Activated T-helper 1 cell treated with anti-CD3 and anti-CD28 coated beads, Interleukin-2, amount 50 U/mL, for 16 hours (primary cell): ENCODE measurements around the gene SH3BGRL3.
"Not testable (repeated sequence)": the region's sequence is repeated elsewhere in the genome, so short reads cannot be mapped to it uniquely, and the experiment has no call there.

Experiments used
- DNase-seq, 2 donors: peaks; one replicate each; pipeline ENCODE4 v3.0.0-alpha.2; 2020; ENCODE audit warnings: low read depth in 1 of 2, low spot score in 1 of 2

Gene SH3BGRL3

DNA sequence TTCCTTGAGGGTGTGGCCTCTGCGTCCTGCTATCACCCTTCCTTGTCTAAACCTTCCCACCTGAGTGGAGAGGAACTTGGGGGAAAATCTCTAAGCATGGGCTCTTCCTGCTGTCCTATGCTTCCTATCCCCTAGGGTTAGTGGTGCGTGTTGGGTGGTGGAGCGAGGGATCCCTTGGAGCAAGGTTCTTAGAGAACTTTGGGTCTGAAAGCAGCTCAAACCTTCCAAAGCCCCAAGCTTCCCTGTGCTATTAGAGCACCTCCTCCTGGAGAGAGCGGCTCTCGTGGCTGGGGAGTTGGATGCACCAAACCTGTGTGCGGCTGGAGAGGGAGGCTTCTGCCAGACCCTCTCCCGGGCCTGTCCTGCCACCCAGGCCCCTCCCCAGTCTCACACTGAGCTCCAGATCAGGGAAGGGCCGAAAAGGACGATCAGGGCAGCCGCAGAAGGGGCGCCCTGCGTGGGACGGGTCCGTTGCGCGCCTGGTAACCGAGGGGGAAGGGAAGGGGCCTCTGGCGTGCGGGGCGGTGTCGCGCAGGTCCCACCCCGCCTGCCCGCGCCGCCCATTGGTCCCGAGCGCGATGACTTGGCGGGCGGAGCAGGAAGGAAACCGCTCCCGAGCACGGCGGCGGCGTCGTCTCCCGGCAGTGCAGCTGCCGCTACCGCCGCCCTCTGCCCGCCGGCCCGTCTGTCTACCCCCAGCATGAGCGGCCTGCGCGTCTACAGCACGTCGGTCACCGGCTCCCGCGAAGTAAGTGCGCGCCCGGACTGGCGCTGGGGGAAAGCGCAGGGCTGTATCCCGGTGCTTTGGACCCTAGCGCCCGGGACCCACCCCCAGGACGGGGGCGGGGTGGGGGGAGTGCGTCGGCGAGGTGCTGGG lies at the start of gene SH3BGRL3:
Gene SH3BGRL3 (plus strand): TSS at position 631 of the 877 bp plus-strand sequence. CDS start 70 bp downstream, at position 701.
- DNase-seq, result peak; percentile 69 to 78

DNA sequence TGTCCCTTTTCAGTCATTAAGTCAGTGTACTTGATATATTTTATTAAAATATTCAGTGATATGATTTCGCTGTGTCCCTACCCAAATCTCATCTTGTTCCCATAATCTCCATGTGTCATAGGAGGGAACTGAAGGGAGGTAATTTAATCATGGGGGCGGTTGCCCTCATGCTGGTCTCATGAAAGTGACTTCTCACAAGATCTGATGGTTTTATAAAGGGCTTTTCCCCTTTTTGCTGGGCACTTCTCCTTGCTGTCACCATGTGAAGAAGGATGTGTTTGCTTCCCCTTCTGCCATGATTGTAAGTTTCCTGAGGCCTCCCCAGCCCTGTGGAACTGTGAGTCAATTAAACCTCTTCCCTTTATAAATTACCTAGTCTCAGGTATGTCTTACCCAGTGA lies 49.2 kb upstream of the SH3BGRL3 start:
- not testable (repeated sequence) for DNase-seq

DNA sequence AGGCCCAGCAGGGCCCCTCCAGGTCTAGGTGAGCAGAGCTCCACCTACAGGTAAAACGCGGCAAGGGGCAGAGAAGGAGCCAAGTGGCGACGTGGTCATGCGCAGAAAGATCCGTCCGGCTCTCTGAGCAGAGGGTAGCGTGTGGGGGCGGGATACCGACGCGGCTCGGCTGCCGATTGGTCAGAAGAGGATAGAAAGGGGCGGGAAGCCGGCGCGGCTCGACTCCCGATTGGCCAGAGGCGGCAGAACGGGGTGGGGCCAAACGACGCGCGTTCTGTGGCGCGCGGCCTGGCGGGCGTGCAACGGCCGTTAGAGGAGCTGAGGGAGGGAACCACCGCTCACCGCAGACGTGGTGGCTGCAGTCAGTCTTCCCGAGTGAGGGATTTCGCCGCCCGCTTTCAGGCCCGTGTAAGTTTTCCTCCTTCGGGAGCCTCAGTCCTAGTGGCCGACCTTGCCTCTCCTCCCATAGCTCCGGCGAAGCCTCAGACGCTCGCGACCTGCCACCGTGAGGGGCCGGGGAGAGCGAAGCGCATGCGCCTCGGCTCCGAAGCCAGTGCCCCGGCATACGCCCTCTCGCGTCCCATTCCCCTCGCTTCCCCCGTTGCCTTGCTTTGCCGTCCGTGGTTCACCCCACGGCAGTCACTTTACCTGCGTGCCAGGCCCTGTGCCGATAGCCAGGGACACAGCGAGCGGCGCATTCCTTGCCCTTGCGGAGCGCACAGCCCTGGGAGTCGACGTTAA lies 45.8 kb upstream of the SH3BGRL3 start, which contains the start of gene CEP85:
Gene CEP85 (plus strand): TSS at position 298 of the 741 bp plus-strand sequence. CDS start 5,584 bp downstream, outside the sequence.
- peak; percentile 97 to 98 for DNase-seq

DNA sequence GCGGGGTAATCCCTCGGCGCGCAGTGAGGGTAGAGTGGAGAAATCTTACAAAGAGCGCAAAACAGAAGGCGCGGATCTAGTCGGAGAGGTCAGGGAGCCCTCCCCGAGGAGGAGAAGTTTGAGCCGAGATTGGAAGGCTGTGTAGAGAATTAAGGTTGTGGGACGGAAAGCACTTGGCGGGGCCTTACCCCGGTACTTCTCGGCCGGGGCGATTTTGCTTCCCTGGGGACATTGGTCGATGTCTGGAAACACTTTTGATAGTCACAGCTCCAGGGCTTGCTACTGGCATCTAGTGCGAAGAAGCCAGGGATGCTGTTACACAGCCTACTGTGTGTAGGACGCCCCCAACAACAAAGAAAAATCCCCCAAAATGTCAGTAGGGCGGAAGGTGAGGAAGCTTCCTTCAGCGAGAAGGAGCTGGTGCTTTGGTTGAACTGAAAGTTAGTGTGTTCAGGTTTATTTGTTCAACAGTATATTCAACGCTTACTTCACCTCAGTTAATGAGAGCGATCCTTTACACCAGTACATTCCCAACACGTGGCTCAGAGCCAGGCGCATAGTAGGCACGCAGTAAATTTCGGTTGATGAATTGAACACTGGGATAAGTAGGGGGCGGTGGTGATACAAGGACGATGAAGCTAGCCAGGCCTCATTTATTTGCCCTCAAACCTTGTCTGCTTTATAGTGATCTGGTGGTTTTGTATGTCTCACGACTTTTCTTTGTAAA lies 45.1 kb upstream of the SH3BGRL3 start:
- DNase-seq, result no peak

DNA sequence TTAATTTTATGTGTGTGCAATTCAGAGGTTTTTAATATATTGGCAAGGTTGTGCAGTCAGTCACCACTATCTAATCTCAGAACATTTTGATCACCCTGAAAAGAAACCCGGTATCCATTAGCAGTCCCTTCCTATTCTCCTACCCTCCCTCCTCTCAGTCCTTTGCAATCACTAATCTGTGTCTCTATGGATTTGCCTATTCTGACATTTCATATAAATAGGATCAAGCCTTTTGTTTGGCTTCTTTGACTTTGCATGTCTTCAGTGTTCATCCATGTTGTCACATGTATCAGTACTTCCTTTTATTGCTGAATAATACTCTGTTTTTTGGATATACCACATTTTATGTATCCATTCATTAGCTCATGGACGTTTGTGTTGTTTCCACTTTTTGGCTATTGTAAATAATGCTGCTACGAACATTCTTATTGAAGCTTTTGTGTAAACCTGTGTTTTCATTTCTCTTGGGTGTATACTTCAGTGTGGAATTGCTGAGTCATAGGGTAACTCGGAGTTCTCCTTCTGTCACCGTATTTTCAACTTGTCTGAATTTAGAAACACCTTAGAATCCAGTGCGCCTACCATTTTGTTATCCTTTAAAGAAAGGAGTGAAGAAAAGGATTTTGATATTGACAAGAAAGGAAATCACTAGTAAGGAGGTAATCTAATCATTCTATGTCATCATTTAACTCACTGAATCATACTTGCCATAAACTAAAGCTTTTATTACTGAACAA lies 42.5 kb upstream of the SH3BGRL3 start:
- DNase-seq, result no peak

DNA sequence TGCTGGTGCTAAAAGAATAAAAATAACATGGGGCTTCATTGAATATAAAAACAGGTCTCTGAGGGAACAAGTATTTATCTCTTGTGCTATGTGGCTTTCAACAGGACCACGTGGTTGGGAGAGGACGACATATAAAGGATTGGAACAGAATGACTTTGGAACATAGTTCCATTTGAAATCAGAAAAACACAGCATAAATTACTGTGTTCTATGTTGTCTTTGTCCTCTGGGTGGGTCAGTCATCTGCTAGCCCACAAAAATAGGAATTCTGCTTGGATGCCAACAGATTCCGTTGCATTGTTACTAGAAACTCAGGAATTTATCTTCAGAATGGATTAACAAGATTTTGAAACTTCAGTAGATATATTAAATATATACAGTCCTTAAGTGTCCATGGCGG lies 40.0 kb upstream of the SH3BGRL3 start:
- no peak for DNase-seq

DNA sequence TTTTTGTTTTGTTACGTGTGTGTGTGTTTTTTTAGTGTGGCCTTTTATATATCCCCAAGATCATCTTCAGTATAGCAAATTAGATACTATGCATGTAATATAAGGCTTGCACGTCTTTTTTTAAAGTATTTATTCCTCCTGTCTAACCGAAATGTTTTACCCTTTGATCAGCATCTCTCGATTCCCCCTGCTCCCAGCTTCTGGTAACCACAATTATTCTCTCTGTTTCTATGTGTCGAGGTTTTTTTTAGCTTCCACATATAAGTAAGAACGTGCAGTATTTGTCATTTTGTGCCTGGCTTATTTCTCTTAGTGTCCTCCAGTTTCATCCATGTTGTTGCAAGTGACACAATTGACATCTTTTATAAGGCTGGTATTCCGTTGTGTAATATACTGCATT lies 27.2 kb upstream of the SH3BGRL3 start:
- DNase-seq, result no peak

DNA sequence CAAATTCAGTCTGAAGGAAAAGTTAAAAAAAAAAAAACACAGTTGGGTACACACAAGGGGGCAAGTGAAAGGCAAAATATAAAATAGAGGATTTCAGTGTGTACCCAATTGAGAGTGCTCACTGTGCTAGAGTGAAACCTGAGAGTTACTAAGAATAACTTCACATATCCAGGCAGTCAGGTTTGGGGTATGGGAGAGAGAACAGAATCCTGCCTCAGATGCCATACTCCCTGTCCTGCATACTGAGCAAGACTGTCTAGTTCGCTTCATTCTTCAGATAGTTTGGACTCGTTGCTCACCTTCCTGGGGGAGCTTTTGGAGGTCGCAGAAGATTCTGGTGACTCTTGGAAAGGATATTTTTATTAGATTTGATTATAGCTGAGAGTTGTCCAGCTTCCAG lies 25.5 kb upstream of the SH3BGRL3 start:
- DNase-seq, result no peak

DNA sequence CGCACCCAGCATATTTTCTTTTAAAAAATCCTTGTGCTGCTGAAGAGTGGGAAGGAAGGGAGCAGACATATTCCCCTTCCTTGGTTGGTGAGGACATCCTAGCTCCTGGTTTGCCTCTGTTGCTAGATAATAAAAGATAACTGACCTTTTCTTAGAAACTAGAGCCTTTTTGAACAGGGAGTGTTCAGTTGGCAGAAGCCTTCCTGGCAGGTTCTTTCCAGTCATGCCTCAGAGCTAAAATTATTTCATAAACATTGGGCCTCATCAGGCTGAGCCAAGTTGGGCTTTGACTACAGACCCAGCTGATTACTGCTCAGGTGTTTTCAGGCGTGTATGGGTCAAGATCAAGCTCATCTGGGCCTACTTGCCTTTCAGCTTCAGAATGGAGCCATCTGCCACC lies 22.7 kb upstream of the SH3BGRL3 start:
- no peak for DNase-seq

DNA sequence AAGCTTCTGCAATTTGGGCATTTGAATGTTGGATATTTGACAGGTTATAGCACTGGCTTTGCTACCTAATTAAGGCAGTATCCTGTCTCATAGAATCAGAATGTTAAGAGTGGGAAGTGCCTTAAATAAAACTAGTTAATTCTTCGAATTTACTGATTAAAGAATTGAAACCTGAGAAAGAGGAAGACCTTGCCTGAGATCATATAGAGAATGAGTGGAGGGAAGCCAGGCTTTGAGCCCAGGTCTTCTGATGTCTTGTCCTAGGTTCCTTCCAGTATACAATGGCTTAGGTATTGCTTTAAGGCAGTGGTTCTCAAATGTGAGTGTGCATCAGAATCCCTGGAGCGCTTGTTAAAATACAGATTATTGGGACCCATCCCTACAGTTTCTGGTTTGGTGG lies 20.9 kb upstream of the SH3BGRL3 start:
- DNase-seq, result no peak

DNA sequence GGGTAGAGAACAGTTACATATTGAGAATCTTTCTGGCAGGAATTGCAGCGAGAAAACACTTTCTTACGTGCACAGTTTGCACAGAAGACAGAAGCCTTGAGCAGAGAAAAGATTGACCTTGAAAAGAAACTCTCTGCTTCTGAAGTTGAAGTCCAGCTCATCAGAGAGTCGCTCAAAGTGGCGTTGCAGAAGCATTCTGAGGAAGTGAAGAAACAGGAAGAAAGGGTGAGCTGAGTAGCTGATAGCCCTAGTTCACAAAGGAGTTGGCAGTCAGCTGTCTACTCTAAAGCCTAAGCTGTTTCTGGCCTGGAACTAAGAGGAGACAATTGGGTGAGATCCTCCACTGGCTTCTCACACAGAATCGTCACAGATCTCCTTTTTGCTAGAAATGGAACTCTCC lies 20.3 kb upstream of the SH3BGRL3 start:
- DNase-seq, result no peak

DNA sequence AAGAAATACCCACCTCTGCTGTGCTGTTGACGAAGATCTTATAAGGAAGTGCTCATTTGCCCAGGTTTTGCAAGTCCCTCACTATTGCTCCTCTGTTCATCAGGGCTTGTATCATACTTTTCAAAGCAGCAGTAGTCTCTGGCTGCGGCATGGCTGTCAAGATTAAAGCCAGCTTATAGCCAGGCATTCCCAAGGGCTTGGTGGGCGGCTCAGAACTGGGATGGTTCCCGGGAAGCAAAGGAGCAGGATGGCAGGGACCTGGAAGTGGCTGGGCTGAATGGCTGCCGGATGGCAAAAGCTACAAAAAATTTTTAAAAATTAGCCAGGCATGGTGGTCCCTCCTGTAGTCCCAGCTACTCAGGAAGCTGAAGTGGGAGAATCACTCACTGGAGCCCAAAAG lies 16.7 kb upstream of the SH3BGRL3 start:
- no peak for DNase-seq

DNA sequence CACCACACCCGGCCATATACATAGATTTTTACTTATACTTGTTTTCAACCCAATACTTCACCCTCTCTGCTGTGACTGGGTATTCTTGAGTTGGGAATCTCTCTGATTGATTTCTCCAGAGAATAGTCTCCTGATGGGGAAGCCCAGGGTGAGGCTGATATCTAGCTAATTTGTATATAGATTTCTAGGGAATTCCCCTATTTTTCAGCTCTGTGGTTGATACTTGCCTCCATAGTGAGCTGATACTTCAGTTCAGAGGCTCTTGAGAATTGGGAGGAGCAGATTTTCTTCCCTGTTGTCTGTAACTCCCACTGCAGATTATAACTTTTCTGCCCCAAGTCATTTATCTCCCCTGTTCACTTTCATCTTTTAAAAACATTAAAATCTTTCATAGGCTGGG lies 14.5 kb upstream of the SH3BGRL3 start:
- DNase-seq, result no peak

DNA sequence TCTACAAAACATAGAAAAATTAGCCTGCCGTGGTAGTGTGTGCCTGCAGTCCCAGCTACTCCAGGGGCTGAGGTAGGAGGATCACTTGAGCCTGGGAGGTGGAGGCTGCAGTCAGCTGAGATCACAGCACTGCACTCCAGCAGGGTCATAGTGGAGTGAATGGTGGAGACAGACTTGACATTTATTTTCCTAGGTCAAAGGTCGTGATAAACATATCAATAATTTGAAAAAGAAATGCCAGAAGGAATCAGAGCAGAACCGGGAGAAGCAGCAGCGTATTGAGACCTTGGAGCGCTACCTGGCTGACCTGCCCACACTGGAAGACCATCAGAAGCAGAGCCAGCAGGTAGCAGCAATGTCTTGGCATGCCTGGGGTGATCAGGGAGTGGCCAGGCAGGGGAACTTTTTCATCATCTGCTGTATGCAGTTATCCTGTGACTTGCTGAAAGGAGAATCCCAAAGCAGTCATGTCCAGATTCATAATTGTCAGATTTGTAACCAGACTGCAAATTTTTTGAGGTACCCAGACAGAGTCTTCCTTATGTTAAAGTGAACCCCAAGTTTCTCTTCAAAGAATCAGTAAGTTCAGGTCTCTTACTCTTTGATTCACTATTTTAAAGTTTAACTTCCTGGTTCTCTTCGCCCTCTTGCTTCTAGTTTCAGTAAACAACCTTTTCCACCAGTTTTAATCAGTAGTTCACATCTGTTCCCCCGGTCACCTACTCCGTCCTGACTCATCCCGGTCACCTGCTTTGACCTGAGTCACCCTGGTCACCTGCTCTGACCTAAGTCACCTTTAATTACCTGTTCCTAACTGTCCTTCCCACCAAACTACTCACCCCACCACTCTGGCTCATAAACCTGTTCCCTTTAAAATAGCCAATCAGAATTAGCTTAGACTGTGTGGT lies 11.3 kb upstream of the SH3BGRL3 start:
- no peak for DNase-seq

DNA sequence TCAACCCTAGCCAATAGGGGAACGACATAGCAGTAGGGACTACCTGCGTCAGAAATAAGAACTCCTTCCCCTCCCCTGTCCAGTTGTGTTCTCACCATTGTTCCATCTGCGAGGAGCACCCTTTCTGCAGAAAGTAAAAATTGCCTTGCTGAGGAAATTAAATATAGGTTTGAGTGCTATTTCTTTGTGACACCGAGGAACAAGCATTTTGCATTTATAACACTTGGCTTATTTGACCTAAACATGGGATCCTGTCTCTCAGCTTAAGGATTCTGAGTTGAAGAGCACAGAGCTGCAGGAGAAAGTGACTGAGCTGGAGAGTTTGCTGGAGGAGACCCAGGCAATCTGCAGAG lies 10.7 kb upstream of the SH3BGRL3 start:
- no peak for DNase-seq

DNA sequence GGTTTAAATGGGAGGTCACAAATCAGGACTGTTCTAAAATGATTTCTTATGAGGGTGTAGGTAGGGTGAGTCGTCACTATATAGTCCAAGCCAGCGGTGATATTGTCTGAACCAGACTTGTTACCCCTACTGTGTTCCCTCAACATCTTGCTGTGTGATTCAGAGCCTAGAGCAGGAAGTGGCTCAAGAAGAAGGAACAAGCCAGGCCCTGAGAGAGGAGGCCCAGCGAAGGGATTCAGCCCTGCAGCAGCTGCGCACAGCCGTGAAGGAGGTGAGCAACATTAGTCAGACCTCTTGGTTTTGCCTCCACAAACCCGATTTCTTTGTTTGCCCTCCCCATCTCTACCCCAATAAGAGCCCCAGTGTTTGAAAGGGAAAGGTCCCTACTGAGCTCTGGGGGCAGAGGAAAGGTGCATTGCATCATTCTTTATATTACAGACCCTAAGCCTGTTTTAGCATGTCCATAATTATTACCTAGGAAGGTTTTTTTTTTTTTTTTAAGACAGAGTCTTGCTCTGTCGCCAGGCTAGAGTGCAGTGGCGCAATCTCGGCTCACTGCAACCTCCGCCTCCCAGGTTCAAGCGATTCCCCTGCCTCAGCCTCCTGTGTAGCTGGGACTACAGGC lies 5.0 kb upstream of the SH3BGRL3 start:
- DNase-seq, result no peak

DNA sequence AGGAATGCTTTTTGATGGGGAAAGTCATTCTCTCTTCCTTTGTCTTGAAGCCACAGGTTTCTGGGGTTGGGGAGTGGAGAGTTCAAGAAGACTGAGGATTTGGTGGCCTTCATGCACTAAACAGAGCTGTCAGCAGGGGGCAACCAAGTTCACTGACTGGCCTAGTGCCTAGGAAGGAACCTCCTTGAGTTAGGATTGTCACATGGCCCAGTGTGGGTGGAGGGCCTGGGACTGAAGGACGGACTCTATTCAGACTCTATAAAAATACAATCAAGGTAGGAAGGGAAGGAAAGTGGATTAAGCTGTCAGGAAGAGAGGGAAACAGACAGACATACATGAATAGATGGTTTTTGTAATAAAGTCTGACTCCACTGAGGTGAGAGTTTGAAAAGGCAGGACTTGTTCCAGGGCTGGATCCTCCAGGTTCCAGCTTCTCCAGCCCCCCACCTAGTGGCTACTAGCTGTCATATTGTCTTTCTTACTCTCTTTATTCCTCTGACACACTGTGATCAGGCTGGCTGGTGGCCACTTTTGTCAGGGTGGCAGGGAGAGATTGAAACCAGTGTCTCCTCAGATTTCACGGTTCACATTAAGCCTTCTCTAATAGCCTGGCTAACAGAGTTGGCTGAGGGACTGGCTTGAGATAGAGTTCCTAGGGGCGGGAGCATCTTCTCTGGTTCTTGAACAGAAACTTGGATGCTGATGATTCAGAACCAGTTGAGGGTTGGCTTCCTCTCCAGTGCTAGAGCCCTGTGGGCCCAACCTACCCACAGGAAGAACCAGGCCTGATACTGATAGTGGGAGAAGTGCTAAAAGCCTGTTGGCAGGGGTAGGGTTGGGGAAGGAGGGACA lies 4.1 kb upstream of the SH3BGRL3 start:
- DNase-seq, result peak; percentile 52 to 63

DNA sequence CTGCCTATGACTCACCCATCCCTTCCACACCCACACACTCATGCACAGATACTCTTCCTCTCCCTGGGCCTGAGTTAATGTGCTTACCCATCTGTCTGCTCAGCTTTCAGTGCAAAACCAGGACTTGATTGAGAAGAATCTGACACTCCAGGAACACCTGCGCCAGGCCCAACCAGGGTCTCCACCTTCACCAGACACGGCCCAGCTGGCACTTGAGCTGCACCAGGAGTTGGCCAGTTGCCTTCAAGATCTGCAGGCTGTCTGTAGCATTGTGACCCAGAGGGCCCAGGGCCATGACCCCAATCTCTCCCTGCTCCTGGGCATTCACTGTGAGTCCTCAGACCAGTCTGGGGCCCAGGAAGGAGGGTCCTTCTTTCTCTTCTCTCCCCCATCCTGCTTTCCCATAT lies 3.5 kb upstream of the SH3BGRL3 start:
- no peak for DNase-seq

DNA sequence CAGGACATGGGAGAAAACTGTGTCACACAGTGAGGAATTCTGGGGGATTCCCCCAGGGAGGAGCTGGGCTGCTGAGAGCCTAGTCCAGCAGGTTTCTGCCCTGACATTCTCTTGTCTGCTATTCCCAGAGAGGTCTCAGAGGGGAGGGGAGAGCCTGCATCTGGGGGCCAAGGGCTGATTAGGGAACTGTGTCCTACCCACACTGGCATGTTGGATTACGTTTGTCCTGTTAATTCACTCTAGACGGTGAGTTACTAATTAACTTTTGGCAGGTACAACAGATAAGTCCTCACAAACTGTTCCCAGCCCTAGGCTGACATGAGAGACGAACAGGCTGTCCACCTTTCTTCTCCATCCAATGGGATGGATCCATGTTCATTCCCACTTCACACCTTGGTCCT lies 2.6 kb upstream of the SH3BGRL3 start:
- DNase-seq, result no peak
